Measurements from ENCODE around the gene AOPEP.

- TF ChIP-seq, protein P1, sequence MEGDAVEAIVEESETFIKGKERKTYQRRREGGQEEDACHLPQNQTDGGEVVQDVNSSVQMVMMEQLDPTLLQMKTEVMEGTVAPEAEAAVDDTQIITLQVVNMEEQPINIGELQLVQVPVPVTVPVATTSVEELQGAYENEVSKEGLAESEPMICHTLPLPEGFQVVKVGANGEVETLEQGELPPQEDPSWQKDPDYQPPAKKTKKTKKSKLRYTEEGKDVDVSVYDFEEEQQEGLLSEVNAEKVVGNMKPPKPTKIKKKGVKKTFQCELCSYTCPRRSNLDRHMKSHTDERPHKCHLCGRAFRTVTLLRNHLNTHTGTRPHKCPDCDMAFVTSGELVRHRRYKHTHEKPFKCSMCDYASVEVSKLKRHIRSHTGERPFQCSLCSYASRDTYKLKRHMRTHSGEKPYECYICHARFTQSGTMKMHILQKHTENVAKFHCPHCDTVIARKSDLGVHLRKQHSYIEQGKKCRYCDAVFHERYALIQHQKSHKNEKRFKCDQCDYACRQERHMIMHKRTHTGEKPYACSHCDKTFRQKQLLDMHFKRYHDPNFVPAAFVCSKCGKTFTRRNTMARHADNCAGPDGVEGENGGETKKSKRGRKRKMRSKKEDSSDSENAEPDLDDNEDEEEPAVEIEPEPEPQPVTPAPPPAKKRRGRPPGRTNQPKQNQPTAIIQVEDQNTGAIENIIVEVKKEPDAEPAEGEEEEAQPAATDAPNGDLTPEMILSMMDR (IDR thresholded peaks at IDR 0.05; ENCODE audit: low read depth, low read length, poor library complexity, severe bottlenecking), result no peak
- no peak for TF ChIP-seq EZH2phosphoT487 (IDR thresholded peaks at IDR 0.05; ENCODE audit: borderline replicate concordance, low read length)
Measured at GRCh38 chr9:94980947-94981722, 254.6 kb downstream of the AOPEP start.

Data from DOHH2 (cell line).